Psoas muscle (tissue), 8 donors: ENCODE measurements around the gene PRKCA. TPM values are rescaled to one million over a fixed set of nuclear protein-coding genes. Genes with fewer than 3 reads are reported as not detected.

Source experiments
- ATAC-seq, 4 donors: fragments of 200-7000 bp; cut with Tn5 transposase; one replicate each; pipeline ENCODE4 v1.9.1; 2020; ENCODE audit warnings: moderate library complexity in 3 of 4, mild to moderate bottlenecking in 2 of 4
- DNase-seq, 2 donors: peaks; one replicate each; pipeline ENCODE4 v3.0.0-alpha.2; 2020
- H3K27ac ChIP-seq: fragments of 200-600 bp; one replicate; pipeline ENCODE4 v1.8.0; 2022
- H3K27me3 ChIP-seq, 3 donors: fragments of 200-600 bp in 1 of 3; one replicate each; pipeline versions ENCODE4 v1.6.1 to v1.8.0; 2013 to 2022; ENCODE audit warnings: low read length in 2 of 3, mild to moderate bottlenecking in 2 of 3, moderate library complexity in 1 of 3; ENCODE audit not compliant: insufficient read depth in 3 of 3
- H3K36me3 ChIP-seq, 2 donors: fragments of 200-600 bp in 1 of 2; one replicate each; pipeline versions ENCODE4 v1.6.1 to v1.8.0; 2013 to 2022; ENCODE audit warnings: low read depth in 1 of 2, mild to moderate bottlenecking in 1 of 2, moderate library complexity in 1 of 2; ENCODE audit not compliant: insufficient read depth in 1 of 2
- H3K4me1 ChIP-seq: fragments of 200-600 bp; one replicate; pipeline ENCODE4 v1.8.0; 2022
- H3K4me3 ChIP-seq: fragments of 200-600 bp; one replicate; pipeline ENCODE4 v1.8.0; 2022; ENCODE audit warnings: mild to moderate bottlenecking
- H3K9me3 ChIP-seq: fragments of 200-600 bp; one replicate; pipeline ENCODE4 v1.8.0; 2022
- WGBS, 3 donors: extraction: QIAGEN DNeasy Blood & Tissue Kit; methylation state at CpG; one replicate each; pipeline versions ENCODE4 v1.1.6 to v1.1.7; 2013; 5-methylcytosine and 5-hydroxymethylcytosine counted together
- intact Hi-C, 2 donors: fragments of 100-400 bp; cut with DNase I; formaldehyde crosslinking; loops; one replicate each; pipeline versions ENCODE4 v1.11.0 to v1.14.2; 2022
- polyA plus RNA-seq, 3 donors: library from polyadenylated mRNA; stranded (reverse); fragments of 200-250 nt; gene quantifications; one replicate each; pipeline ENCODE4 v1.2.3, GENCODE V29; 2013
- total RNA-seq, 4 donors: library from RNA; stranded (reverse); fragmentation: NEBNext Ultra II Directional in 2 of 4; extraction: Animal tissue kit (Norgen Biotek cat#: 25700) in 2 of 4; gene quantifications; one replicate each; pipeline versions ENCODE4 v1.2.1 to v1.2.4, GENCODE V29; 2021 to 2023
- TF ChIP-seq, protein P1 (sequence below): fragments of 200-600 bp; IDR thresholded peaks from one replicate; pipeline ENCODE4 v1.8.0; 2022; ENCODE audit warnings: antibody characterized with exemption
- donor health status: healthy with polysubstance abuse.
- donor health status: DM: no; HTN: no; CAD: no; lungs with moderate emphysema.
- donor health status: Bipolar disorder and iron deficiency.
- donor health status: healthy.
- donor health status: DM: yes; HTN: yes; CAD: no.
- donor health status: DM: no; HTN: no; CAD: no.
- donor health status: DM: no; HTN: no; CAD: no.
- donor health status: DM: yes; HTN: yes; CAD: no.

PRKCA gene
- total and polyA plus RNA-seq, 7 donors, result 0.35 to 15.5 (median 8.2) TPM

DNA sequence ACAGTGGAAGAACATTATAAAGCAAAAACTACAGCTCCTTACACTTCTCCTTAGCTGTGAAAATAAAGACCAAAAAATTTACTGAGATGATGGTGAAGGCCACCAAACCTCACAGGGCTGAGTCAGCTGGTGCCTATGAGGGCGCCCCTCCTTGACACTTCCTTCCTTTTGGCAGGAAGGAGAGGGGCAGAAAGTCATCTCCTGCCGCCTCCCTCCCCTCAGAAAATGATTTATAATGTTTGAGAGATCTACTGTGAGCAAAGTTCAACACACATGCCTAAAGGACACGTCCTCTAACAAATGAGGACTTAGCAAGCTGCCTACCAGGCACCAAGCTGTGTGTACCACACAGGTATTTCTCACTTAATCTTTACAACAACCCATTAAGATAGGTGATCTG is 245.7 kb downstream of the PRKCA start:
- DNase-seq (no peak), ATAC-seq (no peak)
- WGBS, 3 donors, result 64 to 78% (median 73%) methylated on average over 3 of the region's 3 CpGs
- intact Hi-C loops, result no loop called here
- TF ChIP-seq, protein P1, sequence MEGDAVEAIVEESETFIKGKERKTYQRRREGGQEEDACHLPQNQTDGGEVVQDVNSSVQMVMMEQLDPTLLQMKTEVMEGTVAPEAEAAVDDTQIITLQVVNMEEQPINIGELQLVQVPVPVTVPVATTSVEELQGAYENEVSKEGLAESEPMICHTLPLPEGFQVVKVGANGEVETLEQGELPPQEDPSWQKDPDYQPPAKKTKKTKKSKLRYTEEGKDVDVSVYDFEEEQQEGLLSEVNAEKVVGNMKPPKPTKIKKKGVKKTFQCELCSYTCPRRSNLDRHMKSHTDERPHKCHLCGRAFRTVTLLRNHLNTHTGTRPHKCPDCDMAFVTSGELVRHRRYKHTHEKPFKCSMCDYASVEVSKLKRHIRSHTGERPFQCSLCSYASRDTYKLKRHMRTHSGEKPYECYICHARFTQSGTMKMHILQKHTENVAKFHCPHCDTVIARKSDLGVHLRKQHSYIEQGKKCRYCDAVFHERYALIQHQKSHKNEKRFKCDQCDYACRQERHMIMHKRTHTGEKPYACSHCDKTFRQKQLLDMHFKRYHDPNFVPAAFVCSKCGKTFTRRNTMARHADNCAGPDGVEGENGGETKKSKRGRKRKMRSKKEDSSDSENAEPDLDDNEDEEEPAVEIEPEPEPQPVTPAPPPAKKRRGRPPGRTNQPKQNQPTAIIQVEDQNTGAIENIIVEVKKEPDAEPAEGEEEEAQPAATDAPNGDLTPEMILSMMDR, result no peak
- no peaks in the 10 kb centered on the region for H3K36me3 ChIP-seq
- no peaks in the 10 kb centered on the region for H3K27me3 ChIP-seq
- no peaks in the 10 kb centered on the region for H3K4me1 ChIP-seq
- H3K9me3 ChIP-seq, result peaks cover 6% of the 10 kb centered on the region
- H3K27ac ChIP-seq, result no peak overlapping the region
- no peak overlapping the region for H3K4me3 ChIP-seq

DNA sequence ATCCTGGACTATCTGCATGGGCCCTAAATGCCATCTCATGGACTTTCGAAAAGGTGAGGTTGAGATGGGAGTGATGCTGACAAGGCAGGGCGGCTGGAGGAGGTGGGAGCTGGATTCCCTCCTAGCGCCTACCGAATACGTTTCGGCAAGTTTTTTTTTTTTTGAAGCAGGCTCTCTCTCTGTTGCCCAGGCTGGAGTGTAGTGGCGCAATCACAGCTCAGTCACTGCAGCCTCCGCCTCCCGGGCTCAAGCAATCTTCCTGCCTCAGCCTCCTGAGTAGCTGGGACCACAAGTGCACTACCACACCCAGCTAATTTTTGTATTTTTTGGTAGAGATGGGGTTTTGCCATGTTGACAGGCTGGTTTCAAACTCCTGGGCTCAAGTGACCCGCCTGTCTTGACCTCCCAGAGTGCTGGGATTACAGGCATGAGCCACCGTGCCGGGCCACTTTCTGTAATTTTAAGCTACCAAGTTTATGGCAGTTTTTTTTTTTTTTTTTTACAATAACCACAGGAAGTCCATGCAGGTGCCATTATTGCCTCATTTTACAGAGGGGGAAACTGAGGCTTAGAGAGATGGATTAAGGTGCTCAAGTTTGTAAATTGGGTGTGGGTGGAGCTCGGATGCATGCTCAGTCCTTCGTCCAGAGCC is 246.4 kb downstream of the PRKCA start:
- Histone ChIP-seq H3K4me1 (no peaks in the 10 kb centered on the region), H3K4me3 (no peak overlapping the region), H3K27me3 (no peaks in the 10 kb centered on the region), H3K27ac (no peak overlapping the region), H3K9me3 (peaks cover 6% of the 10 kb centered on the region), H3K36me3 (no peaks in the 10 kb centered on the region)
- no peak for ATAC-seq
- TF ChIP-seq, protein P1, result no peak
- 90 to 94% (median 93%) methylated on average over 14 of the region's 14 CpGs for WGBS, 3 donors
- DNase-seq, result no peak
- intact Hi-C loops, result no loop called here

DNA sequence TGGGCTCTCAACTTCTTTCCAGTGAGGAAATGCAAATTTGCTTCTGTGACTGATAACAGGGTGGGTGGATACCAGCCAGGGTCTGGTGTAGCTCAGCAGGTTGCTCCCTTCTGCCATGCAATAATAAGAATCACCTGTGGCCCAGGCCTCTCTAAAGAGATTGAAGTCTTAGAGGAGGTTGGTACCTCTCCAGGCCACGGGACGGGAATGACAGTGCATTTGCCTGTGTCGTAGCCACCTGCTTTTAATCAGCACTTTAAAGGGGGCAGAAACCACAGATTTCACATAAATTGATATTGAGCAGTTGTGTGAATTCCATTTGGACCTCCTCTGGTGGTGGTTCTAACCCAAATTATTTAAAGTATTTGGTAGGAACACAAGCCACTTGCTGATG is 246.9 kb downstream of the PRKCA start:
- no peaks in the 10 kb centered on the region for H3K4me1 ChIP-seq
- H3K27me3 ChIP-seq, result no peaks in the 10 kb centered on the region
- peaks cover 6% of the 10 kb centered on the region for H3K9me3 ChIP-seq
- no peaks in the 10 kb centered on the region for H3K36me3 ChIP-seq
- 81 to 88% (median 84%) methylated on average over 3 of the region's 3 CpGs for WGBS, 3 donors
- H3K27ac ChIP-seq, result no peak overlapping the region
- ATAC-seq, result no peak
- no peak for DNase-seq
- TF ChIP-seq, protein P1, result no peak
- intact Hi-C loops, result no loop called here
- H3K4me3 ChIP-seq, result no peak overlapping the region

DNA sequence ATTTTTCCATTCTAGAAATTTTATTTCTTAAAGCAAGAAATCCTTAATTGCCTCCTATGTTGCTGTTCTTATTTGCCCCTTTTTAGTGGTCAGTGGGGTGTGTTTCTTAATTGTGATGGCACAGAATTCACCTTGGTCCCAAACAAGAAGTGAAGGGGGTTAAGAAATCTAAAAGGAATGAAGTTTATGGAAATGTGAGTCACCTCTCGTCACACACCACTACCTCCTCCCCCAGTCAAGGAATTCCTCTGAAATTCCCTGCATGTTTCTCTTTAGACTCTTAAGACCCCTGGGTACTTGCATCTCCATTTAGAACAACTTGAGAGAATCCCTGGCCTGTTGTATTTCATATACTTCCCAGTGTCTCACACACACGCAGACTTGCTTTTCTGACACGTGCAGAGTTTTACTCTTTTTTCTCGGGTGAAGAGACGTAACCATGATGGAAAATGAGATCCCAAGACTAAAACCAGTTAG is 247.4 kb downstream of the PRKCA start:
- no peaks in the 10 kb centered on the region for H3K27me3 ChIP-seq
- peaks cover 6% of the 10 kb centered on the region for H3K9me3 ChIP-seq
- H3K4me3 ChIP-seq, result no peak overlapping the region
- DNase-seq (no peak), ATAC-seq (no peak)
- H3K4me1 ChIP-seq, result no peaks in the 10 kb centered on the region
- TF ChIP-seq, protein P1, result no peak
- intact Hi-C loops, result no loop called here
- no peaks in the 10 kb centered on the region for H3K36me3 ChIP-seq
- WGBS, 3 donors, result 62 to 72% (median 67%) methylated on average over 5 of the region's 5 CpGs
- H3K27ac ChIP-seq, result no peak overlapping the region

DNA sequence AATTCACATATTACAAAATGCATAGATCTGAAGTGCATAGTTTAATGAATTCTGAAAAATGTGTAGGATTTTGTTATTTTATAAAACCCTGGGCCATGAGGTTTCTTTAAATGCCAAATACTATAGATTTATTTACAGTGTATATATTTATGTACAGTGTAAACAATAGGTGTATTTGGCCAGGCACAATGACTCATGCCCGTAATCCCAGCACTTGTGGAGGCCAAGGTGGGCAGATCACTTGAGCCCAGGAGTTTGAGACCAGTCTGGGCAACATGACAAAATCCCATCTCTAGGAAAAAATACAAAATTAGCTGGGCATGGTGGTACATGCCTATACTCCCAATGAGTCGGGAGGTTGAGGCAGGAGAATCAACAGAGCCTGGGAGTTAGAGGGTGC is 249.4 kb downstream of the PRKCA start:
- DNase-seq, result no peak
- intact Hi-C loops, result no loop called here
- TF ChIP-seq, protein P1, result no peak
- ATAC-seq, result no peak
- Histone ChIP-seq H3K4me3 (no peak overlapping the region), H3K27ac (no peak overlapping the region), H3K9me3 (no peaks in the 10 kb centered on the region), H3K36me3 (no peaks in the 10 kb centered on the region), H3K27me3 (no peaks in the 10 kb centered on the region), H3K4me1 (no peaks in the 10 kb centered on the region)
- 93 to 100% (median 93%) methylated on average over 2 of the region's 2 CpGs for WGBS, 3 donors
